Gastroesophageal sphincter (tissue), 4 donors: ENCODE data around the gene PBRM1. TPM values are rescaled to one million over a fixed set of nuclear protein-coding genes. Genes with fewer than 3 reads are reported as not detected.
A peak's percentile ranks its signal among the peaks of the same experiment; 100 is the strongest.

Source experiments
- ATAC-seq: fragments of 150-250 bp; one replicate; pipeline ENCODE4 v1.9.1; 2016; ENCODE audit warnings: mild to moderate bottlenecking, moderate library complexity
- H3K27ac ChIP-seq, 4 donors: fragments of 200-600 bp; sonication (generic) in 3 of 4; 1 replicate in 3 of 4; 2 replicates in 1 of 4; pipeline ENCODE4 v1.5.1; 2016 to 2019
- H3K27me3 ChIP-seq: fragments of 200-600 bp; sonication (generic); one replicate; pipeline ENCODE4 v1.5.1; 2019
- H3K36me3 ChIP-seq, 2 donors: fragments of 200-600 bp; sonication (generic); one replicate each; pipeline ENCODE4 v1.5.1; 2019; ENCODE audit warnings: control low read depth in 1 of 2
- H3K4me1 ChIP-seq, 3 donors: fragments of 200-600 bp; sonication (generic); 1 replicate in 2 of 3; 2 replicates in 1 of 3; pipeline ENCODE4 v1.5.1; 2016 to 2019; ENCODE audit warnings: control low read depth in 2 of 3
- H3K4me3 ChIP-seq, 2 donors: fragments of 200-600 bp; sonication (generic); one replicate each; pipeline ENCODE4 v1.5.1; 2019; ENCODE audit warnings: mild to moderate bottlenecking in 1 of 2, moderate library complexity in 1 of 2
- H3K9me3 ChIP-seq, 3 donors: fragments of 200-600 bp; sonication (generic); one replicate each; pipeline ENCODE4 v1.5.1; 2017 to 2019; ENCODE audit warnings: control low read depth in 2 of 3
- CTCF ChIP-seq, 4 experiments: fragments of 200-600 bp in 2 of 4; fragments of 450-650 bp in 2 of 4; sonication (generic) in 1 of 4; IDR thresholded peaks; one replicate each; pipeline ENCODE4 v1.5.1; 2017 to 2019; ENCODE audit warnings: antibody characterized with exemption in 4 of 4, mild to moderate bottlenecking in 2 of 4, moderate library complexity in 2 of 4
- EP300 ChIP-seq: sonication (generic); formaldehyde crosslinking; IDR thresholded peaks from one replicate; pipeline ENCODE4 v1.6.1; 2017; ENCODE audit warnings: antibody characterized with exemption, mild to moderate bottlenecking
- POLR2A ChIP-seq, 2 donors: fragments of 450-650 bp; IDR thresholded peaks; one replicate each; pipeline ENCODE4 v1.6.1; 2017; ENCODE audit warnings: antibody characterized with exemption in 2 of 2, mild to moderate bottlenecking in 2 of 2, moderate library complexity in 1 of 2
- POLR2AphosphoS5 ChIP-seq: sonication (generic); formaldehyde crosslinking; IDR thresholded peaks from one replicate; pipeline ENCODE4 v1.6.1; 2017; ENCODE audit warnings: antibody characterized with exemption
- WGBS, 2 donors: methylation state at CpG; one replicate each; pipeline ENCODE4 v1.1.5; 2018; ENCODE audit warnings: low coverage in 1 of 2; 5-methylcytosine and 5-hydroxymethylcytosine counted together
- total RNA-seq, 4 donors: library from RNA; depleted of rRNA; stranded (reverse); fragments of >200 nt; gene quantifications; one replicate each; pipeline ENCODE4 v1.1.0, GENCODE V29; 2016

Gene PBRM1
- total RNA-seq, 4 donors from 2014 or later = 73.9 to 105 (median 98.4) TPM

- H3K9me3 ChIP-seq = no peaks in the 10 kb centered on the region
- H3K36me3 ChIP-seq = peaks cover 0 to 52% of the 10 kb centered on the region in 2 donors
- no peak overlapping the region for H3K27ac ChIP-seq
- WGBS, 2 donors = no CpG with 5 or more reads among the region's 14 CpGs
- H3K4me1 ChIP-seq = peaks cover 0 to 17% (median 4%) of the 10 kb centered on the region in 3 donors
- no peak for ATAC-seq
- no peak for TF ChIP-seq EP300
- no peak for TF ChIP-seq POLR2A (IDR thresholded peaks at IDR 0.05)
- no peak for TF ChIP-seq CTCF (IDR thresholded peaks at IDR 0.05)
- TF ChIP-seq POLR2AphosphoS5 = no peak
- H3K27me3 ChIP-seq = no peaks in the 10 kb centered on the region
- no peak overlapping the region for H3K4me3 ChIP-seq
Measured at GRCh38 chr3:52520141-52520667, 165.5 kb downstream of the PBRM1 start.

GRCh38 chr3:52519445-52520140 is 166.1 kb downstream of the PBRM1 start:
- no peak for ATAC-seq
- Histone ChIP-seq H3K27ac (no peak overlapping the region), H3K4me1 (peaks cover 0 to 11% (median 2%) of the 10 kb centered on the region in 3 donors), H3K27me3 (no peaks in the 10 kb centered on the region), H3K4me3 (no peak overlapping the region), H3K9me3 (no peaks in the 10 kb centered on the region), H3K36me3 (peaks cover 0 to 48% of the 10 kb centered on the region in 2 donors)
- WGBS, 2 donors = 80 to 100% methylated on average over 1 to 3 of the region's 22 CpGs
- TF ChIP-seq POLR2A (IDR thresholded peaks at IDR 0.05) = no peak
- TF ChIP-seq CTCF (IDR thresholded peaks at IDR 0.05) = no peak
- no peak for TF ChIP-seq POLR2AphosphoS5
- TF ChIP-seq EP300 = no peak

- H3K36me3 ChIP-seq = peaks cover 0 to 48% of the 10 kb centered on the region in 2 donors
- TF ChIP-seq EP300 (no peak), POLR2AphosphoS5 (no peak), CTCF (IDR thresholded peaks at IDR 0.05) (no peak), POLR2A (IDR thresholded peaks at IDR 0.05) (no peak)
- peak; percentile 45 for ATAC-seq
- H3K27me3 ChIP-seq = no peaks in the 10 kb centered on the region
- H3K4me3 ChIP-seq = peak overlapping the region in 1 of 2 donors; percentile 39
- WGBS, 2 donors = 20 to 42% methylated on average over 1 to 9 of the region's 50 CpGs
- H3K4me1 ChIP-seq = peaks cover 0 to 8% (median 0%) of the 10 kb centered on the region in 3 donors
- no peaks in the 10 kb centered on the region for H3K9me3 ChIP-seq
- no peak overlapping the region for H3K27ac ChIP-seq
Measured at GRCh38 chr3:52518723-52519444, 166.8 kb downstream of the PBRM1 start.

GRCh38 chr3:52517796-52518722 is 167.7 kb downstream of the PBRM1 start:
- Histone ChIP-seq H3K9me3 (no peaks in the 10 kb centered on the region), H3K27ac (no peak overlapping the region), H3K4me1 (peaks cover 0 to 8% (median 0%) of the 10 kb centered on the region in 3 donors), H3K36me3 (peaks cover 0 to 47% of the 10 kb centered on the region in 2 donors), H3K27me3 (no peaks in the 10 kb centered on the region), H3K4me3 (peak overlapping the region in 1 of 2 donors; percentile 39)
- ATAC-seq = no peak
- 55 to 90% methylated on average over 2 to 7 of the region's 25 CpGs for WGBS, 2 donors
- no peak for TF ChIP-seq POLR2AphosphoS5
- TF ChIP-seq EP300 = no peak
- TF ChIP-seq POLR2A (IDR thresholded peaks at IDR 0.05) = no peak
- no peak for TF ChIP-seq CTCF (IDR thresholded peaks at IDR 0.05)
